PC-9 (cell line): ENCODE results near the gene NELFB. TPM values are rescaled to one million over a fixed set of nuclear protein-coding genes. Genes with fewer than 3 reads are reported as not detected.

Experiments used
- BruUV-seq: library from RNA; stranded (reverse); fragments of 400-500 nt; replicated peaks from 2 replicates; lab custom pipeline; 2021; lab: Mats Ljungman, UMichigan
- CTCF ChIA-PET: fragments of 300-600 bp; sonication (Branson Sonifier 250); formaldehyde crosslinking; loops from one replicate; lab custom pipeline; 2022; ENCODE audit warnings: antibody characterized with exemption; lab: Charles Lee
- POLR2A ChIA-PET: fragments of 300-600 bp; sonication (Branson Sonifier 250); formaldehyde crosslinking; loops from one replicate; lab custom pipeline; 2022; ENCODE audit warnings: antibody characterized with exemption; ENCODE audit not compliant: unreplicated experiment; lab: Charles Lee
- DNase-seq, 2 experiments: peaks; one replicate each; pipeline versions ENCODE4 v3.0.0 to v3.0.0-alpha.2; 2015 to 2022; ENCODE audit warnings: mixed read lengths in 1 of 2
- H2AFZ ChIP-seq: fragments of 200-600 bp; sonication (generic); 2 replicates; pipeline ENCODE4 v1.8.1; 2017; ENCODE audit warnings: antibody characterized with exemption
- H3F3A ChIP-seq: fragments of 200-600 bp; sonication (generic); 2 replicates; pipeline ENCODE4 v1.8.1; 2017; ENCODE audit warnings: antibody characterized with exemption, mild to moderate bottlenecking, low read depth; ENCODE audit not compliant: insufficient read depth
- H3K27ac ChIP-seq: fragments of 200-600 bp; sonication (generic); 2 replicates; pipeline ENCODE4 v1.6.1; 2016; ENCODE audit warnings: mixed run types
- H3K27me3 ChIP-seq: fragments of 200-600 bp; sonication (generic); 2 replicates; pipeline ENCODE4 v1.6.1; 2016; ENCODE audit warnings: low read depth, mixed run types; ENCODE audit not compliant: insufficient read depth
- H3K36me3 ChIP-seq: fragments of 200-600 bp; sonication (generic); 2 replicates; pipeline ENCODE4 v1.6.1; 2016; ENCODE audit warnings: low read depth, mixed run types
- H3K4me1 ChIP-seq: fragments of 200-600 bp; sonication (generic); replicated peaks from 2 replicates; pipeline ENCODE4 v1.6.1; 2016; ENCODE audit warnings: mixed run types; ENCODE audit not compliant: insufficient read depth
- H3K4me2 ChIP-seq: fragments of 200-600 bp; sonication (generic); 2 replicates; pipeline ENCODE4 v1.6.1; 2017; ENCODE audit warnings: mixed run types
- H3K4me3 ChIP-seq: fragments of 200-600 bp; sonication (generic); 2 replicates; pipeline ENCODE4 v1.6.1; 2016; ENCODE audit warnings: mixed run types
- H3K79me2 ChIP-seq: fragments of 200-600 bp; sonication (generic); 2 replicates; pipeline ENCODE4 v1.6.1; 2017; ENCODE audit warnings: low read depth, mixed run types
- H3K9me2 ChIP-seq: fragments of 200-600 bp; sonication (generic); 2 replicates; pipeline ENCODE4 v1.8.1; 2017; ENCODE audit warnings: mild to moderate bottlenecking; ENCODE audit not compliant: insufficient read depth
- H3K9me3 ChIP-seq: fragments of 200-600 bp; sonication (generic); 2 replicates; pipeline ENCODE4 v1.8.1; 2016; ENCODE audit warnings: low read depth; ENCODE audit not compliant: insufficient read depth
- H4K20me1 ChIP-seq: fragments of 200-600 bp; sonication (generic); 2 replicates; pipeline ENCODE4 v1.8.1; 2017; ENCODE audit not compliant: insufficient read depth
- EZH2 ChIP-seq: fragments of 200-600 bp; sonication (generic); IDR thresholded peaks from 2 replicates; pipeline ENCODE4 v1.8.0; 2017; ENCODE audit warnings: antibody characterized with exemption, low read depth
- intact Hi-C: fragments of 100-400 bp; cut with micrococcal nuclease; formaldehyde crosslinking; loops from one replicate; pipeline ENCODE4 v1.10.0; 2022; ENCODE audit not compliant: unreplicated experiment
- total RNA-seq: library from RNA; stranded (reverse); gene quantifications from 2 replicates; pipeline ENCODE4 v1.2.3, GENCODE V29; 2021
- TF ChIP-seq, protein P1 (sequence below): fragments of 200-600 bp; sonication (generic); conservative IDR thresholded peaks from 2 replicates; pipeline ENCODE4 v1.6.1; 2017; ENCODE audit warnings: mixed run types, antibody characterized with exemption, mild to moderate bottlenecking, moderate library complexity

The NELFB gene
- total RNA-seq, 1 experiment from 2014 or later: 94.2 TPM

DNA sequence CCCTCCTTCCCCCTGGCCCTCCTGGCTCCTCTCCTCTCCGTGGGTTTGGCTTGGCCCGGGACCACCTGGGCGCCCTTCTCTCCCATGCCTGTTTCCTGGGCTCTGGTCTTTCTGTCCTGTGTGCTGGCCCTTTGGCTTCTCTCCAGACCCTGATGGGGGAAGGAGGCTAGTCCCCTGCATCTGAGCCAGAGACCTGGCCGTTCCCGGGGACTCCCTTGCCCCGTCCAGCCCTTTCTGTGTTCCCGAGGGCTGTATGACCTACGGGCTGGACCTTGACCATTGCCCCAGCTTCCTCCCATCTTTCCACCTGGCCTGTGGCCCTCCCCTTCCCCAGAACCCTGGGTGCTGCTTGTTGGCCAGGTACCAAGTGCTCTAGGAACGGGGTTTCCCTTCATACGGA lies 8.4 kb downstream of the NELFB start:
- Histone ChIP-seq H3K27ac (no peak overlapping the region), H4K20me1 (no peaks in the 10 kb centered on the region; the same call in 1 of the 2 replicates), H3K79me2 (no peaks in the 10 kb centered on the region), H3K9me2 (no peaks in the 10 kb centered on the region), H3K4me3 (no peak overlapping the region), H3F3A (peaks cover 17% of the 10 kb centered on the region), H3K9me3 (no peaks in the 10 kb centered on the region), H2AFZ (no peak overlapping the region), H3K4me1 (no peaks in the 10 kb centered on the region), H3K36me3 (no peaks in the 10 kb centered on the region), H3K27me3 (no peaks in the 10 kb centered on the region), H3K4me2 (no peak overlapping the region)
- ChIA-PET CTCF (no interaction called here), POLR2A (no interaction called here)
- intact Hi-C loops: no loop called here
- DNase-seq: no peak
- TF ChIP-seq, protein P1, sequence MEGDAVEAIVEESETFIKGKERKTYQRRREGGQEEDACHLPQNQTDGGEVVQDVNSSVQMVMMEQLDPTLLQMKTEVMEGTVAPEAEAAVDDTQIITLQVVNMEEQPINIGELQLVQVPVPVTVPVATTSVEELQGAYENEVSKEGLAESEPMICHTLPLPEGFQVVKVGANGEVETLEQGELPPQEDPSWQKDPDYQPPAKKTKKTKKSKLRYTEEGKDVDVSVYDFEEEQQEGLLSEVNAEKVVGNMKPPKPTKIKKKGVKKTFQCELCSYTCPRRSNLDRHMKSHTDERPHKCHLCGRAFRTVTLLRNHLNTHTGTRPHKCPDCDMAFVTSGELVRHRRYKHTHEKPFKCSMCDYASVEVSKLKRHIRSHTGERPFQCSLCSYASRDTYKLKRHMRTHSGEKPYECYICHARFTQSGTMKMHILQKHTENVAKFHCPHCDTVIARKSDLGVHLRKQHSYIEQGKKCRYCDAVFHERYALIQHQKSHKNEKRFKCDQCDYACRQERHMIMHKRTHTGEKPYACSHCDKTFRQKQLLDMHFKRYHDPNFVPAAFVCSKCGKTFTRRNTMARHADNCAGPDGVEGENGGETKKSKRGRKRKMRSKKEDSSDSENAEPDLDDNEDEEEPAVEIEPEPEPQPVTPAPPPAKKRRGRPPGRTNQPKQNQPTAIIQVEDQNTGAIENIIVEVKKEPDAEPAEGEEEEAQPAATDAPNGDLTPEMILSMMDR: no peak
- no peak for TF ChIP-seq EZH2
- no TSS peak for BruUV-seq

- Histone ChIP-seq H3K4me3 (no peak overlapping the region), H4K20me1 (no peaks in the 10 kb centered on the region; the same call in 1 of the 2 replicates), H3F3A (peaks cover 13% of the 10 kb centered on the region), H2AFZ (no peak overlapping the region), H3K4me1 (no peaks in the 10 kb centered on the region), H3K36me3 (no peaks in the 10 kb centered on the region), H3K27me3 (no peaks in the 10 kb centered on the region), H3K79me2 (no peaks in the 10 kb centered on the region), H3K9me2 (no peaks in the 10 kb centered on the region), H3K9me3 (no peaks in the 10 kb centered on the region), H3K4me2 (no peak overlapping the region), H3K27ac (no peak overlapping the region)
- DNase-seq: no peak
- TF ChIP-seq EZH2: no peak
- TF ChIP-seq, protein P1: no peak
- POLR2A ChIA-PET: no interaction called here
- intact Hi-C loops: no loop called here
- CTCF ChIA-PET: no interaction called here
- no TSS peak for BruUV-seq
These were observed 8.9 kb downstream of the NELFB start for GRCh38 chr9:137264067-137264466.

DNA sequence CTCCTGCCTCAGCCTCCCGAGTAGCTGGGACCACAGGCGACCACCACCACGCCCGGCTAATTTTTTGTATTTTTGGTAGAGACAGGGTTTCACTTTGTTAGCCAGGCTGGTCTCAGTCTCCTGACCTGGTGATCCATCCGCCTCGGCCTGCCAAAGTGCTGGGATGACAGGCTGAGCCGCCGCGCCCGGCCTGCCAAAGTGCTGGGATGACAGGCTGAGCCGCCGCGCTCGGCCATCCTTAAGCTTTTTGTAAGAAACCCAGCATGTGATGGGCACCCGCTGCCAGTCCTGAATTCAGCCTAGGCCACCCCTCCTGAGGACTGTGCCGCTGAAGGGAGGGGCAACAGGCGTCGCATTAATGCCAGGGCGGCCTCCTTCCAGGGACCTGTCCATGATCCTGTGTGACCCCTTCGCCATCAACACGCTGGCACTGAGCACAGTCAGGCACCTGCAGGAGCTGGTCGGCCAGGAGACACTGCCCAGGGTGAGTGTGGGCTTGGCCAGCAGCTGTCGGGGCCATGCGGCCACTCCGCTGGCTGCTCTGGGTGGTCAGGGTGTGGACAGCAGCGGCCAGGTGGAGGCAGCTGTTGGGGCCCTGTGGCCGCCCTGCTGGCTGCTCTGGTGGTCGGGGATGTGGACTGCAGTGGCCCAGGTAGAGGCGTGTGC lies 10.5 kb downstream of the NELFB start:
- Histone ChIP-seq H4K20me1 (peaks cover 6% of the 10 kb centered on the region), H3K36me3 (no peaks in the 10 kb centered on the region)
- no TSS peak for BruUV-seq

More for the DNA sequence above, 10.5 kb downstream of the NELFB start:
- Histone ChIP-seq H3K4me3 (no peak overlapping the region), H3K4me1 (no peaks in the 10 kb centered on the region), H3K27ac (no peak overlapping the region), H3K9me3 (no peaks in the 10 kb centered on the region), H3K4me2 (no peak overlapping the region), H3K9me2 (no peaks in the 10 kb centered on the region), H3F3A (peaks cover 6% of the 10 kb centered on the region), H2AFZ (no peak overlapping the region), H3K79me2 (no peaks in the 10 kb centered on the region), H3K27me3 (no peaks in the 10 kb centered on the region)
- ChIA-PET POLR2A (no interaction called here), CTCF (interaction anchor here (0.7 kb wide), 1 partner anchor 194 kb away, joined by 3 read pairs; no protein-coding TSS in a partner anchor)
- DNase-seq: no peak
- intact Hi-C loops: no loop called here
- TF ChIP-seq, protein P1: no peak
- no peak for TF ChIP-seq EZH2
